Inflammatory macrophage treated with lipopolysaccharide for 1 hour (primary cell): ENCODE results near the gene LRRIQ1.

Source experiments
- DNase-seq, 2 donors: peaks; one replicate each; pipeline ENCODE4 v3.0.0-alpha.2; 2020 to 2022

LRRIQ1 gene

DNA sequence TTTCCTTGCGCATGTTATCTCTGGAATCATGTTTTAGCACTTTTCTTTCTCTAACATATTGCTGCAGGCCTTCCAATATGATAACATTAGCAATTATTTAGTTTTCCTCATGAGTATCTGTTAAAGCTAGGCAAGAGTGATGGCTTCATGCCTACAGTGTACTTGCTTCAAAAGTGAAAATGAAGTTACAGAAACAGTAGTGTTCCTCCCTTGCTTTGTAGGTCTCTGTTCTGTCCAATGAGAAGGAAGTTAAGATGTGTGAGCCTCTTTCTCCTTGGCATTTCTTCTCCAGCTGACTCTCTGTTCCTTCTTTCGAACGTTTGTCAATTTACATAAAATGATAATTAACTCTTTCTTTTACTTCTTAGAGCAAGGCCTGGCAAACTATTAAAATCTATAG is 22.2 kb downstream of the LRRIQ1 start:
- peak; percentile 13 to 14 for DNase-seq

DNA sequence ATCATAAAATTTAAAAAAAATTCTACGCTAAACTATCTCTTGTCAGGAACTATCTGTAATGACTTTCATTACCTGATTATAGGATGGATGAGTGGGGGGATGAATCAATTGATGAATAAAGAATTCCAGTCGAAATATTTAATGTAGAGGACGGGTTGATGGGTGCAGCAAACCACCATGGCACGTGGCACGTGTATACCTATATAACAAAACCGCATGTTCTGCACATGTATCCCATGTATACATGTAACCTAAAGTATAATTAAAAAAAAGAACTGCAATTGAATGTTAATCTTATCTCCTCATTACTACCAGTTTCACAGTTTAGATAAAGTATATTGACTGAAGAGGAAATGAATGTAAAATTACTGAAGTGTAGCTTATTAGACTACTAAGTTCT is 23.4 kb downstream of the LRRIQ1 start:
- no peak for DNase-seq

DNA sequence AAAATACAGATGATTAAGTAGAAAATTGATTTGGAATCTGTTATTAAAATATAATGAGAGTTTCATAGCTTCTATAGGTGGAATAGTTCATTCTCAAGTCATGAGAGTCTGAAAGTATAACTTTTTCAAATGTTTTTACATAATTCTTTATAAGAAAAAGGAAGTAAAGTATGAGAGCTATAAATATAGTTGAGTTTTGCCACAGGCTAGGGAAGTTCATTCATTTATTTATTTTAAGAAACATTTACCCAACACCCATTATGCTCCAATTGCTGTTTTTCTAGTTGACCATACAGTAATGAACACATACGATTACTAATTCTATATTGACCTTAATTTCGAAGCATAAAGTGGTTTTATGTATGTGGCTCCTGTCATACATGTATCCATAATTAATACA is 24.8 kb downstream of the LRRIQ1 start:
- DNase-seq, result peak; percentile 22 to 26

DNA sequence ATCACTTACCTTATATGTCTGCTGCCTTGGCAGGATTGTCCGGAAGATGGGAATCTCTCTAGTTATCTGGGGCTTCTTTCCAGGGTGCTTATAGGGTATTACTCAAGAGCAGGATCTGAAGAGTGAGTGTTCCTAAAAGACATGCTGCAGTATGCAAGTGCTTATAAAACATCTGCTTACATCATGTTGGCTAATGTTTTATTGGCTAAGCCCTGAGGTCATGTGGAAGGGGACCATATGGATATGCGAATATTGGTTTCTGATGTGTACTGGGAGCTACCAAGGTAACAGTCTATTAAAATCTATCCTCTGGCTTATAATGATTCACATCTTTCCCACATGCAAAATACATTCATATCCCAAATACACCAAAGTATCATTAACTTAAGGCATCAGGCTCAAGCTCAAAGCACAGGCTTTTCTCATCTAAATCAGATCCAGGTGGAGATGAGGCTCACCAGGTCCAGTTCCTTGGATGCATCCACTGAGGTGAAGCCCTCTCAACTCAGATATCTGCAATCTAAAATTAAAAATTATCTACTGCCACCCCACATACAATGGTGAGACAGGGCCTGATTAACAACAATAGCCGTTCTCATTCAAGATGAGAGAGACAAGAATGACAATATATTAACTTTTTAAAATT is 29.8 kb downstream of the LRRIQ1 start:
- no peak for DNase-seq

DNA sequence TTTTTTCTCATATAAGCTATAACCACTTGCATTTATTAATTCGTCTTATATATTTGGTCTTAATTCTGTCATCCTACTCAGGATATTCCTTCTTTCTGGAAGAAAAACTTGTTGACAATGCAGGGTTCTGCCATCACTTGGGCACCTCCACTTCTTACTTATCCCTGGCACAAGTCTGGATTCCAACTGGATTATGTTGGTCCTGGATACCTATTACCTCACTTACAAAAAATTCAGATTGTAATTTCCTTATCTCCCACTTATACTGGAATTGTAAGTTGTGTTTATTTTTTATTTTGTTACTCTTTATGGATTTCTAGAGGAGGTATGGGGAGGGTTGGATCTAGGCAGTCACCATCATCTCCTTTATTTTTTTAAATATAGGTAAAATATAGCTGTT is 36.7 kb downstream of the LRRIQ1 start:
- no peak for DNase-seq

DNA sequence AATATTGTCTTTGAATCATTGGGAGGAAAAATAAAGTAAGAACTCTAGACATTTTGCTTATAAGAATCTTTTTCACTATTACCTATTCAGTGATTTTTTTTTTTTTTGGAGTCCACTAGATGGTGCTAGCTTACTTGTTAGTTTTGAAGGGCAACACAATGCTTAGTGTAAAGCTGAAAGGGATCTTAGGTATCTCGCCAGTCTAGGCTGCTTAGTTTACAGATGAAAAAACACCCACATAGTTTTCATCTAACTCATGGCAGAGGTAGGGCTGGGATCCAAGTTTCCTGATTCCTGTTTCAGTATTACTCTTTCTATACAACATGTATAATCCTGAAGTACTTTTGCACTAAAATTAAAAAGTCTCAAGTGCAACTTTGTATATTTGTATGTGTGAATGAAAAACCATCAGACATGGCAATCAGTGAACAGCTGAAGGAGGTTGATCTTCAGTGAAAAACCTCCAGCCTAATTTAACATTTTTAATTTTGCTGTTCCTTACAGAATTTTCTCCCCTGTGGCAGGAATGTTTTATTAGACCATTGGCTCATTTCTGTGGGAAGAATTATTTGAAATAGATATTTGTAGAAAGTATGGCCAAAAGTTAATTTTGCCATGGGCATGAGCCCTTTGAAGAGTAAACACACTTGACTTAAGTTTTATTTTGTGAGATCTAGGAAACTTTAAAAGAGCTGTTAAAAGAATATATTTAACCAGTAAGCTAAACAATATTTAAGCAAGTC is 40.7 kb downstream of the LRRIQ1 start:
- peak; percentile 17 to 19 for DNase-seq

DNA sequence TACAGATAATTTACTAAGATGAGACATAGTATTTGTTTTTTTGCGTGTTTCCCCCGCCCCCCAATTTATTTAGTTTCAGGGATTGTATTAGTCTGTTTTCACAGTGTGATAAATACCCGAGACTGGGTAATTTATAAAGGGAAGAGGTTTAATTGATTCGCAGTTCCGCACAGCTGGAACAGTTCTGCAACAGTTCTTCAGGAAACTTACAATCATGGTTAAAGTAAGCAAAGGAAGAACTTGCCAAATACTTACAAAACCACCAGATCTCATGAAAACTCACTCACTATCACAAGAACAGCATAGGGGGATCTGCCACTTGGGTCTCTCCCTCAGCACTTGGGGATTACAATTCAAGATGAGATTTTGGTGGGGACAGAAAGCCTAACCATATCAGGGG is 48.9 kb downstream of the LRRIQ1 start:
- no peak for DNase-seq

DNA sequence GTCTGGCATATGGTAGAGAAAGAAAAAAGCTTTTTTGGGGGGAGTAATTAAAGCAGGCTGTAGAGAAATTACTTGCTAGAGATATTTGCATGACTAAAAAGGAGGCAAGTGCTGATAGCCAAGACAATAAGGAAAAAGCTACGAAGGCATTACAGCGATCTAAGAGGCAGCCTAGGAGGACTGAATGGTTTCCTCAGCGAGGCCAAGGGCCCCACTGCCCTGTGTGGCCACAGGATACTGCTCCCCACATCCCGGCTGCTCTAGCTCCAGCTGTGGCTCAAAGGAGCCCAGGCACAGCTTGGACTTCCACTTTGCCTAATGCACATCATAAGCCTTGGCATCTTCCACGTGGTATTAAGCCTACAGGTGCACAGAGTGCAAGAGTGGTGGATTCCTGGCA is 53.6 kb downstream of the LRRIQ1 start:
- no peak for DNase-seq

DNA sequence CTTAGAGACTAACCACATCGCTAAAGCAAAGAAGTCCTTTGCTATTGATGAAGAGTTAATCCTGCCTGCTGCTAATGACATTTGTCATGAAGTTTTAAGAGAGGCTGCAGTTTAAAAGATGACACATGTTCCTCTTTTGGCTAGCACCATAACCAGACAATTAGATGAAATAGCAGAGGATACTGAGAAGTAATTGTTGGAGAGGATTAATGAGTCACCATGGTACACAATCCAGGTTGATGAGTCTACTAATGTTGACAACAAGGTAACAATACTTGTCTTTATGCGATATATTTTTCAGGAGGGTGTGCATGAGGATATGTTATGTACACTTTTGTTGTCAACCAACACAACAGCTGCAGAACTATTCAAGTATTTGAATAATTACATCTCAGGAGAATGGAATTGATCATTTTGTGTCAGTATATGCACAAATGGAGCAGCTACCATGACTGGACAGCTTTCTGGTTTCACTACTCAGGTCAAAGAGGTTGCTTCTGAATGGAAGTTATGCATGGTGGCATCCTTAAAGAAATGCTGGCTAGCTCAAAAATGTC is 56.7 kb downstream of the LRRIQ1 start:
- DNase-seq, result no peak

DNA sequence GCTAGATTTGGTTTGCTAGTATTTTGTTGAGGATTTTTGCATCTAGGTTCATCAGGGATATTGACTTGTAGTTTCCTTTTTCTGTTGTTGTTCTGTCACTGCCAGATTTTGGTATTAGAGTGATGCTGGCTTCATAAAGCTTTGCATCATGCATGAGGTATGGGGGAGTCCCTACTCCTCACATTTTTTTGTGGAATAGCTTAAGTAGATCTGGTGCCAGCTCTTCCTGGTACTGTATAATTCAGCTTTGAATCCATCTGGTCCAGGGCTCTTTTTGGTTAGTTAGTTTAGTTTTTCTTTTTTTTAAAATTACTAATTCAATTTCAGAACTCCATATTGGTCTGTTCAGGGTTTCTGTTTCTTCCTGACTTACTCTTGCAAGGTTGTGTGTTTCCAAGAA is 59.4 kb downstream of the LRRIQ1 start:
- no peak for DNase-seq

DNA sequence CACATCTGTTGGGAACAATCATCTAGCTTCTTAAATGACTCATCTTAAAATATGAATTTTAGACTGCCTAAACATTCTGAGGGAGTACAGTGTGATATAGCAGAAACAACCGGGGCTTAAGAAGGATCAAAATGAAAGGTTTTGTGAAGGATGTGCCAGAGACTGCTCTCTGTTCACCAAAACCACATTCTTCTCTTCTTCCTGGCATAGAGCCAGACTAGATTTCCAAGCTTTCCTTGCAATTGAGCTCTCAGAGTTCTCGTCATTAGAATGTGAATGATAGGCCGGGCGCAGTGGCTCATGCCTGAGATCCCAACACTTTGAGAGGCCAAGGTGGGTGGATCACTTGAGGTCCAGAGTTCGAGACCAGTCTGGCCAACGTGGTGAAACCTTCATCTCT is 94.5 kb downstream of the LRRIQ1 start:
- DNase-seq, result no peak

DNA sequence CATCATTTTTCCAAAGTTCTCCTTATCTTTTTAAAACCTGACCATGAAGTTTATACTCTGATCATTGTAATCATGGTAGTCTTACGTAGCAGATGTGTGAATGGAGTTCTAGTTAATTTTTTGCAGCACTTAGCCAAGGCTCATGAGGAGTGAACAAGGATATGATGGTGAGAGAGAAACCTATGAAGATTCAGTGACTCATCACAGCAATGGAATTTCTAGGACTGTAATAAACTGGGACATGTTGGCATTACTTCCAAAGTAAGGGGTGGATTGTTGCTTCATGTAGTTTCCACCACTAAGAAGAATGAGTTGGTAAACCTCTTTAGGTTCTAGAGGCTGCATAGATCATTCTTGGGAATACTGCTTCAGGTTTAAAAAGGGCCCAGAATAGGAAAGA is 102.7 kb downstream of the LRRIQ1 start:
- no peak for DNase-seq

DNA sequence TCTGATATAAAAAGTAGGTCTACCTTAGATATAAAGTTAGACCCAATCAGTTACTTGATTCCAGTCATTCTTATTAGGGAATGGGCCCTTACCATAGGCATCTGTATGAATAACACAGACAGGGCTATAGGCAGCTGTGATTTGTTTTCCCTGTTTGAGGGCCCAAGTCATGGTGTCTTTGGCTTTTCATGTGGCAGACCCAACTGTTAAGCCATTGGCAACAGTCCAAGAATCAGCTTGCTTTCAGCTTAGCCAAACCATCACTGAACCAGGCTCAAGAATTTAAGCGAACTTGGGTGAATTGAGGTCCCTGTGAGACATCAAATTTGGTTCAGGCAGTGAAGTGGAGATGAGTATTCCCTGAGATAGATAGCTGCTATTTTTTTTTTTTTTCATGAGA is 111.2 kb downstream of the LRRIQ1 start:
- DNase-seq, result no peak

DNA sequence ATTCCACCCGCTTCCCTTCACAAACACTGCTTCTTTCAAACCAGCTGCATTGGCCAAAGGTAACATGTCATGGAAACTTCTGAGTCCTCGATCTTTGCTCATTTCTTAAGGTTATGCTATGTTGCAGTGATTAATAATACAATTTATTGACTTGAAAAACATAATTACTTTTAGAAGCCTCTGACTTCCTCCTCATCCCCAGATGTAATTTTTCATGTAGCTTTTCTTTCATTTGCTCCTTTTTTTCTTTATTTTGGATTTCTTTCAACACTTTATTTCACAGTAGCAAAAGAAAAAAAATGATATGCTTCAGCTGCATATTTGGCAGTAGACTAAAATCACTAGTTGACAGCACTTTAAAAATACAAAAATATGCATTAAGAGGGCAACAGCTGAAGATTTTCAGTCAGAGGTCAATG is 116.2 kb downstream of the LRRIQ1 start:
- no peak for DNase-seq

DNA sequence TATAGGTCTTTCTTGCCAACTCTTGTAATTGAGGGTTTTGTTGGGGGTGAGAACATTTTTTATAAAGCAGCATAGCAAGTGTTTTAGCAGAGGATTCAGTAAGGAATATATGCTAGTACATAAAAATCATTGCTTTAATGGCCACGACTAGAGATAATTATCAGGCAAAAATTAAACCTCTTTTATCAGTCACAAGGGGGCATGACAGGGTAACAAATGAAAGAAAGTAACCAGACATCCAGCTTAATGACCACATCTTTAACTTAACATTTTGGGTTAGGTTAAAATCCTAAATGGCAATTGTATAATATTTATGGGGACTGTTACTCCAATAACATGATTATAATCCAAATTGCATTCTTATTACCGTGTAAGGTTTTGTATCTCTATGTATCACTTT is 119.6 kb downstream of the LRRIQ1 start:
- DNase-seq, result no peak

DNA sequence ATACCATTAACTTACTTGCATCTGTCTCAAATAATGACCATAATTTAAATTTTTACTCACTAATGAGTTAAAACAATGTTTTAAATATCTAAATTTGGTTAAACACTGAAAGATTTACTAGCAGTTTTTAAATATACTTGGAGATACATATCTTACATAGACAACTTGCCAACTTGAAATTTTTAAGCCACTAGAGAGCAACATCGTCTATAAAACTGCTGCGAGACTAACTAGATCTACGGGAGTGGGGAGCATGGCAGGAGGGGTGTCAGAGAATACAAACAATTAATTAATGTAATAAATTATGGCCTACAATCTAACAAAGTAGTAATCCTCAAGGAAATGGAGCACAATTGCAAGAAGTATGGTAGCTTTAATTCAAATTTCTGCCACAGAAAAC is 120.4 kb downstream of the LRRIQ1 start:
- DNase-seq, result no peak

DNA sequence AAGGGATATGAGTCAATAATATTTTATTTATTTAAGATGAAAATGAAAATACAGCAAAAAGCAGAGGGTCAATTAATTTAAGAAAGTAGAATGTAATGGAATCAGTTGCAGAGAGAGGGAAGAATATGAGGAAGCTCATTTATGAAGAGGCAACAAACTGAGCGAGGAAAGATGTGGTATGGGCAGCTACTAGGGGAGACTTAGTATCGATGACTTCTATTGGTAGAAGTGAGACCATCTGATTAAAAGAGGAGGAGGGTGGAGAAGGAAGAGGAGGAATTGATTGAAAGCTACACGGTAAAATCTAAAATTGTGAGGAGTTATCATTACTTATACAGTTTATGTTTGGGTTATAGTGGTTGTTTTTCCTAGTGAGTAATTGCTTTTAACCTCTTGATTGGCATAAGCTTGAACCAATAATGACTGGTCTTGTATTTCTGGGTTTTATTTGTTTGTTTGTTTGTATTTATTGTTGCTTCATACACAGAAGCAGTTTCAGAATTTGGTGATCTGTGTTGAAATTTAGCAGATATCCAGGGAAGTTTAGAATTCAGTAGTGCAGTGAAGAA is 121.0 kb downstream of the LRRIQ1 start:
- no peak for DNase-seq

DNA sequence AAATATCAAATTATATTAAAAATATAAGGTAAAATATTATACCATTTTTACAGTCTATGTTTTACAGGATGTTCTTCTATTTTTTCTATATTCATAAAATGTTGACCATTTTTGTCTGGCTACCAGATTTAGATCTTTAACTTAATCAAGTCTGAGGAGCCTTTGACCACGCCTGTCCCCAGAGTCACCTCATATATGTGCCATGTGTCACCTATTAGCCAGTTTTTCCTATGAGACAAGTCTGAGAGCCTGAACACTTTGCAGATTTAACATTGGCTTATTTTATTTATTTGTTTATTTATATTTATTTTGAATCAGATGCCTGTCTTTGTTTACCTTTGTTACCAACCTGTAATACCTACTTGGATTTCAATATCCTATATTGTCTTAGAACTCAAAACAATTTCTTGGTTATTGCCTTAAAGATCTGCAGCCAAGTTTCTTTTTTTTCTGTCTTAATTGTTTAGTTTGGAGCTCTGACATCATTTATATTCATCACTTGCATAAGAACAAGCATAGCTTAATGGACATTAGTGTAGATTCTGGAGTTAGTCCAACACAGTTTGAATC is 127.7 kb downstream of the LRRIQ1 start:
- DNase-seq, result no peak

DNA sequence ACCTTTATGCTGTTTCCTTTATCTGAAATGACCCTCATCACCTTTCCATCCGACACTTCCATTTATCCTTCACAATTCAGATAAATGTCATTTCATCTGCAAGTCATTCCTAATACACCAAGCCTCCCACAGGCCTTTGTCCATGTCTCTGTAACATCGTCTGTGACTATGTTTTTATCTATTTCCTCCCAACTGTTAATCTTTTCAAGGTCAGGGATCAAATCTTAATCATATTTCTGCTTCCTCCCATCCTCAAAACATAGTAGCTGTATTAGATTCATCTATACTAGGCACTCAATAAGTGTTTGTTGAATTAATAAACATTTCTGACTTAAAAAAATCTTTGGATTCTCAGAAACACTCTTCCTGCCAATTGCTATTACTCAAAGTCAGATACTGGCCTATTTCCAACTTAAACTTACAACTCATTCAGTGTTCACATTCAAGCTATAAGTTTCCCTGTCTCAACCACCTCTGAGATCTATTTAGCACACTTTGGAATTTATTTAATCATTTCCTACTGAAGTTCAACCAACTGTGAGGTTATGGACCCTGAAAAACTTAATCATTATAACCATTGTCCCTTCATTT is 143.6 kb downstream of the LRRIQ1 start:
- DNase-seq, result no peak

DNA sequence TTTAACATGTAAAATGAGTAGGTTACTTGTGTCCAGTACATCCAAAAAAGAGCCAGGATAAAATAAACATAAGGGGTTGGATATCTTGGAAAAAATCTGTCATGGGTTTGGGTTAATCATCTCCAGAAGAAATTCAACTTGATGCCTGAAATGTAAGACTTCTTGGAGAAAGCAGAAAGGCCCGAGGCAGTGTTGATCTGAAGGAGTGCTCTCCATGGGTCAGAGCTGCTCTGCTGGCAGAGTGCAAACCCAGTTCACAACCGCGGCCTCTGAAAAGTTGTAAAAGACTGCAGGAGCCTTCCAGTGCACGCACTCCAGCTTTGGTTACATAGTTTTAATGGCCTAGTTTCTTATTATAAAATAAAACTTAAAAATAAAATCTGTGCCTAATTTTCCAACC is 146.5 kb downstream of the LRRIQ1 start:
- DNase-seq, result no peak

DNA sequence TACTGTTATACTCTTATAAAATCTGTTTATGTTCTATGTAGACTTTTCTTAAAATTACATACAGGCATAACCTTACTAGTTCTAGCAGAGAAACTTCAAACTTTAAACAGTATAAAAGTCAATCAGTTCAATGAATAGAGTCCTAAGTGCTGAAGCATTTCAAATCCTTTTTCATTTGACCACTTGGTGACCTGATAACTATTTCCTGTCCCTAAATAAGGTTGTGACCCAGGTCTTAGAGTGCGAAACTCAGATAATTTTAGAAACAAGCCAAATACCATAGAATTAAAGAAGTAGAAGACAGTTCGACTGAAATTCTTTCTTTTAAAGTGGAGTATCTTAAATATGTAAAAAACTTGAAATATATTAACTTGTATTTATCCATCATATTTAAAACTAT is 147.7 kb downstream of the LRRIQ1 start:
- DNase-seq, result no peak

DNA sequence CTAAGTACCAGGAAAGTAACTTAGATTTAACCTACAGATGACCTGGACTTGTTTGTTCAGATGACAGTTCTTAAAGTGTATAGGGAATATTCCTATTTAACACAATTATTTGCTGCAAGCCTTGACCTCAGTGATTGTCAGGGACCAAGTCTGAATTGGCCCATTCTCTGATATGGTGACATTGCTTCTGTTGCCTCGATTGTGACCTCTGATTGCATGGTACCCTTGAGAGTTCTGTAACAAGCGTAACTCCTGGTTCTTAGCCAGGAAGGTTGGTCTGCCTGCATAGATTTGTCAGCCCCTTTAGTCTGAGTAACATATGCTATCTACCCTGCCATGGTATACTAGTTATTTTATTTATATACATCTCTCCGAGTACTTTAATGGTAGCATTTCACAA is 150.1 kb downstream of the LRRIQ1 start:
- no peak for DNase-seq

DNA sequence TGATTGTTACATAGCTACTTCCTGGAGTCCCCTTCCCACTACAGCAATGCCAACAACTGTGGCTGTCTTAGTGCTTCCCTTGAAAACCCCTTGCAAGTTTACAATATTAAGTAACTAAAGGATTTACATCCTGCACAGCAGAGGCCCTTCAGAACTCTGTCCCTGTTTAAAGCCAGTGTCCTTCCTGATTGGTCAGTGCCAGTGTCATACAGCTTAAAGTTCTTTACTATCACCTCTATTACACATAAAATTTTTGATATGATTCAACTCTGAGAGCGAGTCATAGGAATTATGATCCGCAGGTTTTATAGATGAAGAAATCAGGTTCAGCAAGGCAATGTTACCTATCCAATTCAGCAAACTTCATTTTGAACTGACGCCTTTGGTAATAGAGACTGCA is 152.5 kb downstream of the LRRIQ1 start:
- DNase-seq, result no peak

DNA sequence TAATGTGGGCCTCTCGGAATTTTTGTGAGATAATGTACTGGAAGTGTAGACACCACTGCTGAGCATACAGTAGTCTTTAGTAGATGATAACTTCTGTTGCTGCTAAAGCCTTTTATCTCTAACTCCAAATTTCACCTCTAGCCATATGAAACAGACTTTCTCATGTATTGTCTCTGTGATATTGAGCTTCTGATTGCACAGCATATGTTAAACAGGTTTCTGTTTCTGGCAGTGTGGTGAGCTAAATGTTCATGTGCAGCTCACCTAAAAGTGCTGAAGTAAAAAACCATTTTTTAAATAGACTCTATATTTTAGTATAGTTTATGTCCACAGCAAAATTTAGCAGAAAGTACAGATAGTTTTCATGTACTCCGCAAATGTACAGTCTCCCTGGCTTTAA is 154.6 kb downstream of the LRRIQ1 start:
- DNase-seq, result no peak
